ENCODE measurements around the gene OR13G1.

- no peak for TF ChIP-seq POLR2A (IDR thresholded peaks at IDR 0.05; ENCODE audit: low read depth, low read length)
- no peak for TF ChIP-seq TAF1 (IDR thresholded peaks at IDR 0.05; ENCODE audit: low read depth, low read length)
- no peak for TF ChIP-seq POLR2AphosphoS5 (IDR thresholded peaks at IDR 0.05; ENCODE audit: low read depth, low read length)
- TF ChIP-seq PAX5 (IDR thresholded peaks at IDR 0.05; ENCODE audit: insufficient read depth, low read length, severe bottlenecking) = no peak
These were observed 40.8 kb downstream of the OR13G1 start for GRCh38 chr1:247638781-247639180.

Data from GM12891 (cell line).